Glutamatergic neuron (in vitro differentiated cells): ENCODE results near the gene FBXO44. TPM values are rescaled to one million over a fixed set of nuclear protein-coding genes. Genes with fewer than 3 reads are reported as not detected.

ENCODE experiments used
- DNase-seq: peaks from one replicate; pipeline ENCODE4 v3.0.0; 2022
- H3K27ac Mint-ChIP-seq: one replicate; pipeline ENCODE4 v1.8.0; 2020; ENCODE audit warnings: mild to moderate bottlenecking, mixed read lengths, inconsistent platforms; ENCODE audit not compliant: unreplicated experiment
- H3K27me3 Mint-ChIP-seq: one replicate; pipeline ENCODE4 v1.8.0; 2020; ENCODE audit warnings: mild to moderate bottlenecking, moderate library complexity, mixed read lengths, inconsistent platforms; ENCODE audit not compliant: unreplicated experiment
- H3K36me3 Mint-ChIP-seq: one replicate; pipeline ENCODE4 v1.8.0; 2020; ENCODE audit warnings: mild to moderate bottlenecking, mixed read lengths, inconsistent platforms; ENCODE audit not compliant: unreplicated experiment
- H3K4me1 Mint-ChIP-seq: one replicate; pipeline ENCODE4 v1.8.0; 2020; ENCODE audit warnings: mild to moderate bottlenecking, low read depth, mixed read lengths, inconsistent platforms; ENCODE audit not compliant: unreplicated experiment
- H3K4me3 Mint-ChIP-seq: one replicate; pipeline ENCODE4 v1.8.0; 2020; ENCODE audit warnings: mild to moderate bottlenecking, mixed read lengths, inconsistent platforms; ENCODE audit not compliant: unreplicated experiment
- H3K9me3 Mint-ChIP-seq: one replicate; pipeline ENCODE4 v1.8.0; 2020; ENCODE audit warnings: mild to moderate bottlenecking, moderate library complexity, mixed read lengths, inconsistent platforms; ENCODE audit not compliant: unreplicated experiment
- total RNA-seq: library from RNA; stranded (reverse); fragmentation: NEBNext Ultra II Directional; extraction: Animal tissue kit (Norgen Biotek cat#: 25700); gene quantifications from one replicate; pipeline ENCODE4 v1.2.1, GENCODE V29; 2021; ENCODE audit not compliant: unreplicated experiment
- TF ChIP-seq, protein P1 (sequence below): fragments of 200-600 bp; sonication (generic); IDR thresholded peaks from one replicate; pipeline ENCODE4 v1.5.0; 2021; ENCODE audit not compliant: partially characterized antibody, unreplicated experiment

FBXO44 gene
- total RNA-seq, 1 donor from 2014 or later = 51.7 TPM

DNA sequence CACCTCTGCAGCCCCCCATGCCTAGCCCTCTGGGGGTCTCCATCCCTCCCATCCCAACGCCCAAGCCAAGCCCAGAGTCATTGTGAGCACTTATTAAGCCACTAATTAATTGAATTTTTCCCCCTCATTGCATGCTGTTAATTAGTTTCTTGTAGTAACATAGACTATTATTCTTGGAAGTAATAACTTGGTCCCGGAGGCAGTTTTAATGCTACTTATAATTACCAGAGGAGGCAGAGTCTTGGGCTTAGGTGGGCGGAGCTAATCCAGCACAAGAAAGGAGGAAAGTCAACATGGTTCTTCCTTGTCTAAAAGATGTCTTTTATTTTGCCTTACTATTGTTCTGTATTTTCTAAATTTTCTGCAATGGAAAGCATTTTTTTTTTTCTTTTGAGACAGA lies 28.1 kb upstream of the FBXO44 start:
- DNase-seq = no peak
- Mint-ChIP-seq H3K4me1 (peaks cover 15% of the 10 kb centered on the region), H3K36me3 (no peaks in the 10 kb centered on the region), H3K4me3 (no peak overlapping the region), H3K27ac (no peak overlapping the region), H3K27me3 (peaks cover 5% of the 10 kb centered on the region), H3K9me3 (peaks cover 8% of the 10 kb centered on the region)
- TF ChIP-seq, protein P1, sequence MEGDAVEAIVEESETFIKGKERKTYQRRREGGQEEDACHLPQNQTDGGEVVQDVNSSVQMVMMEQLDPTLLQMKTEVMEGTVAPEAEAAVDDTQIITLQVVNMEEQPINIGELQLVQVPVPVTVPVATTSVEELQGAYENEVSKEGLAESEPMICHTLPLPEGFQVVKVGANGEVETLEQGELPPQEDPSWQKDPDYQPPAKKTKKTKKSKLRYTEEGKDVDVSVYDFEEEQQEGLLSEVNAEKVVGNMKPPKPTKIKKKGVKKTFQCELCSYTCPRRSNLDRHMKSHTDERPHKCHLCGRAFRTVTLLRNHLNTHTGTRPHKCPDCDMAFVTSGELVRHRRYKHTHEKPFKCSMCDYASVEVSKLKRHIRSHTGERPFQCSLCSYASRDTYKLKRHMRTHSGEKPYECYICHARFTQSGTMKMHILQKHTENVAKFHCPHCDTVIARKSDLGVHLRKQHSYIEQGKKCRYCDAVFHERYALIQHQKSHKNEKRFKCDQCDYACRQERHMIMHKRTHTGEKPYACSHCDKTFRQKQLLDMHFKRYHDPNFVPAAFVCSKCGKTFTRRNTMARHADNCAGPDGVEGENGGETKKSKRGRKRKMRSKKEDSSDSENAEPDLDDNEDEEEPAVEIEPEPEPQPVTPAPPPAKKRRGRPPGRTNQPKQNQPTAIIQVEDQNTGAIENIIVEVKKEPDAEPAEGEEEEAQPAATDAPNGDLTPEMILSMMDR = no peak

DNA sequence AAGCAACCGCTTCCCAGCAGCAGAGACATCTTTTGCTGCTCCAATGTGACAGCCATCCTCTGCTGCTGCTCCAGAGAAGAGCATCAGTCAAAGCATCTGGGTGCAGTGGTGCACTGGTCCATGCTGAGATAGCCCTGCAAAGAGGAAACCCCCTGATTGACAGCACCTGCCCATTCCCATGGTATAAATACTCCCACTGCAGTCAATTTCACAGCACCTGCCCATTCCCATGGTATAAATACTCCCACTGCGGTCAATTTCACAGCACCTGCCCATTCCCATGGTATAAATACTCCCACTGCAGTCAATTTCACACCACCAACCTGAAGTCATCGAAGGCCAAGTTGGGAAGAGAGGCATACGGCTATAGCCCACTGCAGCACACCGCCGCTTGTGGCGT lies 25.9 kb upstream of the FBXO44 start:
- H3K36me3 Mint-ChIP-seq = no peaks in the 10 kb centered on the region
- H3K4me1 Mint-ChIP-seq = peaks cover 8% of the 10 kb centered on the region
- no peak overlapping the region for H3K27ac Mint-ChIP-seq
- TF ChIP-seq, protein P1 = no peak
- DNase-seq = no peak
- peaks cover 3% of the 10 kb centered on the region for H3K9me3 Mint-ChIP-seq
- peak overlapping the region; percentile 30 for H3K4me3 Mint-ChIP-seq
- H3K27me3 Mint-ChIP-seq = peaks cover 2% of the 10 kb centered on the region

DNA sequence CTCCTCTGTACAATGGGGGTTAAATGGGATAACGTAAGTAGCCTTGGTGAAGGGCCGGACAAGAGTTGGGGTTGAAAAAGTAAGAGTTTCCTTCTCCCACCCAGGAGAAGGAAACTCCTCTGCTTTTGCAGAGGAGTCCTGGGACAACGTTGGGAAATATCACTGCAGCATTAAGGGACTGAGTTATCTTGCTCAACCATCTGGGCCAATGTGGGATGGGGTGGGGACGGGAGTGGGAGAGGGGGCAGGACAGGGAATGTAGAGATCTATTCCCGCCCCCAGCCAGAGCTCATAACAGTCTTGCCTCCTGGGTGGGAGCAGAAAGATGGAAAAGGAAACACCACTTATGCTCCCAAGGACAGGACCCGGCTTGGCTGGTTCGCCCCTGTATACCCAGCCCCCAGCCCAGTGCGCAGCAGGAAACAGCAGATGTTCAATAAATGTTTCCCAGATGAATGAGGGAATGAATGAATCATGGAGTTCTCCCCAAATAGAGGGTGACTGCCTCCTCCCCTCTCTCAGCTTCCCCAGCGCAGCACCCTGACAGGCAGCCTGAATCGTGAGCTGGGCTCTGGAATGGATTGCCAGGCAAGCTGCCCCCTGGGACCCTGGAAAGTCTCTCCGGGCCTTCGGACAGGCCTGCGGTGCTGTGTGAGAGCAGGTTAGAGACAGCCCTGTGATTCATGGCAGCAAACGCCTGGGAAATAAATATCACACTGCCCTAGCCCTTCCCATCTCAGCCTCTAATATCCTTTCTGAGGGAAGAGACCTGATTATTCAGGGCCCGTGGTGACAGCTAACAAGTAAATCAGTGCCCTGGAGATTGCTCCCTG lies 25.3 kb upstream of the FBXO44 start:
- Mint-ChIP-seq H3K4me1 (peaks cover 8% of the 10 kb centered on the region), H3K27ac (no peak overlapping the region), H3K9me3 (peaks cover 3% of the 10 kb centered on the region), H3K36me3 (no peaks in the 10 kb centered on the region), H3K27me3 (peaks cover 2% of the 10 kb centered on the region), H3K4me3 (peak overlapping the region; percentile 30)
- TF ChIP-seq, protein P1 = no peak
- peak; percentile 64 for DNase-seq

DNA sequence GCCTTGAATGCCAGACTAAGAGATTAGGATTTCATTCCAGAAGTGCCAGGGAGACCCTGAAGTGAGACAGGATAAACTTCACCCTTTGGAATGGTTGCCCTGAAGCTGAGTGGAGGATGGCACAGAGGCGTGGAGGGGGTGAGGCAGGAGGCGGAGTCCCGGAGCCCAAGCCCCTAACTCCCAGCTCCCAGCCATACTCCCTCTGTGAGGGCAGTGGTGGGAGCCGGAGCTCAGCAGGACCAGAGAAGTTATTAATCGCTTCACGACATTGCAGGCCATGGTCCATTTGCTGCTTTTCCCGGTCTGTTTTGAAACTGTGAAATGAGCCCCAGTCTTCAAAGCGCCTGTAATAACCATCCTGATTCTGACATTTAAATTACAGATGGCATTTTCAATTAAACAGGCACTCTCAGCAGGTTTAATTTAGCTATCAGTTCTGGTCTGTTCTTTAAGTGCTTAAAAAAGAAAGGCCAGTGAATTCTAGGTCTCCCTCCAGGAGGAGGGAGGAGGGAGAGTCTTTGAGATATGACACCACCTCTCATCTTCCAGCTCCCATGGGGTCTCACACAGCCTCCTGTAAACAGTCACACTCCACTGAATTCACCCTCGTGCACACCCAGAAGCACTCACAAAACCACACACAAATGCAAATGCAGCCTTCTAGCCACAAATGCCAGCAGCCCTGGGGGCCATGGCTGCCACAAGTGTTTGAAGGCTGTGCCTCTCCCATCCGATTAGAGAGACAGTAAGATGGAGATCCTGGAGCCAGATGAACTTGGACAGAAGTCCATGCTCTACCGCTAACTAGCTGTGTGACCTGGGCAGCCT lies 20.1 kb upstream of the FBXO44 start:
- TF ChIP-seq, protein P1 = no peak
- no peak for DNase-seq
- H3K4me1 Mint-ChIP-seq = peaks cover 14% of the 10 kb centered on the region
- H3K27me3 Mint-ChIP-seq = peaks cover 2% of the 10 kb centered on the region
- no peaks in the 10 kb centered on the region for H3K9me3 Mint-ChIP-seq
- peak overlapping the region; percentile 17 for H3K27ac Mint-ChIP-seq
- H3K4me3 Mint-ChIP-seq = peak overlapping the region; percentile 38
- no peaks in the 10 kb centered on the region for H3K36me3 Mint-ChIP-seq
